ENCODE measurements around the gene CCNK.

CCNK gene

GRCh38 chr14:99561864-99562263, 80.7 kb downstream of the CCNK start:
- H3K27me3 ChIP-seq (replicated peaks) = no peaks in the 10 kb centered on the region
- H3K36me3 ChIP-seq (replicated peaks) = no peaks in the 10 kb centered on the region
- no peak overlapping the region for H3K27ac ChIP-seq
- in situ Hi-C loops (cut with HindIII; ENCODE audit: low pct_ligation_motif_present, low sequenced_read_pairs) = no loop called here
- no peak overlapping the region for H3K4me3 ChIP-seq (ENCODE audit: low read depth, low read length)
- no peak for TF ChIP-seq CTCF (IDR thresholded peaks at IDR 0.05; ENCODE audit: low read depth, low read length, missing control alignments)
- no peak for DNase-seq

Data from brain microvascular endothelial cell (primary cell).